HG03469 (cell line): ENCODE results near the gene PDZD2.
A peak's percentile ranks its signal among the peaks of the same experiment; 100 is the strongest.
"Not testable (repeated sequence)": the region's sequence is repeated elsewhere in the genome, so short reads cannot be mapped to it uniquely, and the experiment has no call there.

Source experiments
- ATAC-seq: cut with Tn5 transposase; IDR thresholded peaks from one replicate; pipeline ENCODE4 v1.9.1; 2021; ENCODE audit warnings: mild to moderate bottlenecking, moderate library complexity, moderate number of reproducible peaks; ENCODE audit not compliant: unreplicated experiment

Gene PDZD2

DNA sequence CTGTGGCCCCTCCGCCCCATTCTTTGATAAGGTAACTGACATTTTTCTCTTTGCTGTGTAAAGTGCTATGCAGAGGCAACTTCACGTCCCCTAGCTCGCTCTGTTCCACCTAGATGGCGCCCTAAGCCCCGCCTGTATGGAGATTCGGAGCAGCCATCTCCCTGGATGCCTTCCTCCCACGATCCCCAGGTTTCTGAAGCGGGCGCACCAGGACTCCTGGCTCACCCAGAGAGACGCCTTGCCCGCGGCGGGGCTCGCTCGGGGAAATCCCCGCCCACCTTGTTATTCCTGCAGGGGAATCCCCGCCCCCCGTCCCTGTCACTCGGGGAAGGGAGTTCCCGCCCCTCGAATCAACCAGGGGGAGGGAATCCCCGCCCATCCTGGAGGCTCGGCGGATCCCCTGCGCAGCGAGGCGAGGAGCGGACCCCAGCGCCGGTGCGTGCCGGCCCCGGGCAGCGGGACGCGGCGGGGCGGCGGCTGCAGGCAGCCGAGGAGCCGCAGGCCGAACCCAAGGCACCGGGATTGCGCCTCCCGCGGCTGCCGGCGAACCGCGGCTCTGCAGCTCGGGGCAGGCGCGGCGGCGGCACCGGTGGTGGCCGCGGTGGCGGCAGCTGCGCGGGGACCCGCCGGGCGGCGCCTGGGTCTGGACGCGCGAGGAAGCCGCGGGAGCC is at the start of gene PDZD2:
Gene PDZD2, plus strand, starts transcription at position 384 of the 671 bp plus-strand sequence.
- ATAC-seq: peak; percentile 70

DNA sequence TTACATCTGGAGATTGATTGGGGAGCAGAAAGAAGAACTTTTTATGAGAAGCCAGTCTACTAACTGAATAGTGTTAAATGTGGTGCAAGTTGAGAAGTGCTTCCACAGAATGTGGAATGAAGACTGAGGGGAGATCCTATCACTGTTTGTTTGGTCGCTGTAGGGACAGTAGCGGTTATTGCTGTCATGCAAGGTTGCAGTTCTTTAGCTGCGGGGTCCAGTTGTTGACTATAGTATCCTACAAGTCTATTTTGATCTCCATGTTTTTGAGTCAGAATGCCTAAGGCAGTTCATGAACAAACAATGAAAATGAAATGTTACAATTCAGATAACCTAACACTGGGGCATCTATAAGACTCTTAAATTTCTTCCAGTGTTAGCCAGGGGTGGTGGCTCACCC is 45.3 kb upstream of the PDZD2 start:
- no peak for ATAC-seq

DNA sequence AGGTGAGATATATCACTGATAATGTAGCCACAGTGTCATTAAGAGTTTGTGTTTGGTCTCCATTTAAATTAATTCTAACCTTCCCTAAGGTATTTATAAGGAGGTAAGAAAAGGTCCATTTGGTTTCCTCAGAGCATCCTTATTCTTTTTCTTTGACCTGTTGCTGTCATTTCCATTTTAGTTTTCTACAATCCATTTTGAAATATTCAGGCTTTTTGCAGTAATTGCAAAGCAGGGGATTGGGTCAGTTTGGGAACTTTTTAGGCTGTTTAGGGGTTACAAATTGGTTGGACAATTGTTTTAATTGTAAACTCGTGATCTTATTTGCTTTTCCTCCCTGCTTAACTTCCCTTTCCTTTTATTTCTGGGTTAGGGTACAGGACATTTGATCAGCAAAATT is 42.6 kb upstream of the PDZD2 start:
- no peak for ATAC-seq

DNA sequence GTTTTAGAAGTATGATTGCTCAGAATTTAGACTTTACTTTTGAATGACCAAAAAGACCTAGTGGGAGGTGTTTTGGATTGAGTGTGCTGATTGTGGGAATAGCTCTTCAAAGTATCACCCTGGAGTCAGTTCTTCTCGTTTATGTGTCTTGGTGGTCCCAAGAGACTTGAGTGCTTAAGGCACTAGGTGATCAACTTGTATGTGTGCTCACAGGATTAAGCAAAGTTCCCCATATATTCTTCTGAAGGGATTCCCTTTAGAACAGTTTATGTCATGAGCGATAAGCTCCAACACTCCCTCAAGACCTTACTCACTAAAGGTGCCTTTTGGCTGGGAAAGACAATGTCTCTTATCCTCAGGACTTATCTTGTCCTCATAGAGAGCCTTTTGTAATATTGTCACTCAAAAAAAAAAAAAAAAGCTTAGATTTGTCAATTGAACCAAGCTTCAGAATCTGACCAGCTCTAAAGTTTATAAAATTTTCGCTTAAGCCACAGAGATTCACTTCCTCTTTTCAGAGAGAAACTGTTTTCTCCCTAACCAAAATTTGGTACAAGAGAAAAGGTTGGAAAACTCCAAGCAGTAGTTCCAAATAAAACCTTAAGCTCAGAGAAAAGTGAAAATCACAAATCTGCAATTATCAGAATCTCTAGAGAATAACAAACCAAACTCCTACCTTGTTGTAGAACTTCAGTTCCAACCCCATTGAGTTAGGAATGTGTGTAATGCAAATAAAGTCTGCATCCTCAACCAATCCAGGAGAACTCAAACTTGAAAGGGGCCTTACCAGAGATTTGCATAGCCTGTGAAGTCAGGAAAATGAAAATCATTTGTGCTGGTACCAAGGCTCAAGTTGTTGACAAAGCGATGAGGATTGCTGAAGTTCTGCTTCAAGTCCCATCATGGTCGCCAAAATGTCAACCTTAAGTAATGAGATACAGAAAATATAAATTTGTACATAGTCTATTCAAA is 40.0 kb upstream of the PDZD2 start:
- ATAC-seq: no peak

DNA sequence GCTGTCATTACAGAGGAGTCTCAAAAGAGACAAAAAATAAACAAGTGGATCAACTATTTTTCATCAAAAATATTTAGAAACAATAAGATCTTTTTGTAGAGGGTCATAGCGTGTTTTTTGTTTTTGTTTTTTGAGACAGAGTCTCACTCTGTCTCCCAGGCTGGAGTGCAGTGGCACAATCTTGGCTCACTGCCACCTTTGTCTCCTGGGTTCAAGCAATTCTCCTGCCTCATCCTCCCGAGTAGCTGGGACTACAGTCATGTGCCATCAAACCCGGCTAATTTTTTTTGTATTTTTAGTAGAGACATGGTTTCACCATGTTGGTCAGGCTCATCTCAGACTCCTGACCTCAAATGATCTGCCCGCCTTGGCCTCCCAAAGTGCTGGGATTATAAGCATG is 36.6 kb upstream of the PDZD2 start:
- not testable (repeated sequence) for ATAC-seq

DNA sequence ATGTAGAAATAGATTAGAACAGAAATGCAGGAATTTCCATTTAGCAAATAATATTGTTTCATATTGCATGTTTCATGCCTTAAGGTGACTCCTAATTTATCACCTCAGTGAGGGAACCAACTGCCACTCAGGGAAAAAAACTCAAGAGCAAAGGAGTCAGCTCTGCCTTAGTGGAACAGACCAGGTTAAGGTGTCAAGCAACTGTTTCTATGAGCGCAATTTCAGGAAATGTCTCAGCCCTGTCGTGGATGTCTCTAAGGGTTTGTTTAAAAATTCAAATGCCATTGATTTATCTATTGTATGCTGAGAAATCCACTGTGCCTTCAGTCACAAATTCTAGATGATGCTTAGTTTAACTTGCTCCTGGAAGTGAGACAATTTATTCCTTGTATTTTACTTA is 34.7 kb upstream of the PDZD2 start:
- no peak for ATAC-seq

DNA sequence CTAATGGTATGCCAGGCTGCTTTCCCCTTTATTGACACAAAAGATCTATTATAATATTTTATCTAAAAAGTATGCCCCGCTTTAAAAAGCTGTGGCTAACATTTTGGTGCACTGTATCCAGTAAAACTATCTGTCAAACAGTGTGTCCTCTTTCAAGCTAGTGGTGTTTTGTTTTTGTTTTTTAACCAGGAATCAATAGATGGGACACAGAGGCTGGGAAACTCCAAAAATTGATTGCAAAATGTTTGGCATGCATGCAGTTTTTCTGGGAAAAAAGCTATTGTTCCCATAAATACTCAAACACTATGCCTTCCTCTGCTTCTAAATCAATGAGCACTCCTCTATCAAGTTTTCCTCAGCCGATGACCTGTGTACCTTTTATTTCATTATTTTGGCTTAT is 34.3 kb upstream of the PDZD2 start:
- ATAC-seq: no peak

DNA sequence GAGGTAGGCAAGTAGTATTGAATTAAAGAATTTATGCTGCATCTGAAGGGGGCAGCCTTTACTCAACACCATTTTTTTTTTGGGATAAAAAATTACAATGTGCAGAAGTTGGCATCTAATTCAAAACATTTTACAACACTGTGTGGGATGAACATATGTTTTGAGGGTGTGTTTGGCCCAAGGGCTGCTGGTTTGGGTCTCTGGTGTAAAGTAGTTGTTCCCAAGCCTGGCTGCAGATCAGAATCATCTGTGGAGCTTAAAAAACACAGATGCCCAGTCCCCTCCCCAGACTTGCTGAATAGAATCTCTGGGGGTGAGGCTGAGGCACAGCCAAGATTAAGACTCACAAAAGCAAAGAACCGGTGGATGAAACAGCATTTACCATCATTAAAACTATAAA is 33.0 kb upstream of the PDZD2 start:
- no peak for ATAC-seq

DNA sequence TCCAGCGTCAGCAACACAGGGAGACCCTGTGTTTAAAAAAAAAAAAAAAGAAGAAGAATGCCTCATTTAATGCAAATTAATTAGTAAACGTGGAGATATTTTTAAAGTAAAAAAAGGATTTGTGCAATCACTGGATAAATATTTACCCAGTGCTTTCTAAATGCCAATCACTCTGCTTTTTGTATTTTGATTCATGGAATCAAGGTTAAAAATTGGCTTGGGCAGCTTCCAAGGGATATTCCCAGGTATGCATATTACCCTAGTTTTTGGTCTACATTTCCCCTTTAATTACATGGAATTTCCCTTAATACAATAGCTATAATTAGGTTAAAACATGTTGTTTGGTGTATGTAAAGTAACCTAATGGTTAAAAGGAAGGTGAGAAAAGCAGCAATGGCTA is 31.4 kb upstream of the PDZD2 start:
- ATAC-seq: no peak

DNA sequence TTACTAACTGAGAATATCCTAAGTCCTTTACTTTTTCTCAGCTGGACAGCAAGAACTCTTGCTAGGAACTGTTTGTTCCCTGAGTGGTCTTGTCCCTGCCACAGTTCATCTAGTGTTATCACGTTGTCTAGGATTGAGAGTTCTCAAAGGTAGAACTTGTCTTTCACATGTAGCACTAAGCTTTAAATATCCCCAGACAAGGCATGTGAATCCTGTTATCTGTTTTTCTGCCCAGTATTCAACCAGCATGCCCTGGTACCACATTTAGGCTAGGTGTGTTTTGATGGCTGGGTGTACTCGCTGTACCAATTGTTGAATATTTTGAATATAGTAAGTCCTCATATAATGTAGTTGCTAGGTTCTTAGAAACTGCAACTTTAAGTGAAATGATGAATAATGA is 27.9 kb upstream of the PDZD2 start:
- no peak for ATAC-seq

DNA sequence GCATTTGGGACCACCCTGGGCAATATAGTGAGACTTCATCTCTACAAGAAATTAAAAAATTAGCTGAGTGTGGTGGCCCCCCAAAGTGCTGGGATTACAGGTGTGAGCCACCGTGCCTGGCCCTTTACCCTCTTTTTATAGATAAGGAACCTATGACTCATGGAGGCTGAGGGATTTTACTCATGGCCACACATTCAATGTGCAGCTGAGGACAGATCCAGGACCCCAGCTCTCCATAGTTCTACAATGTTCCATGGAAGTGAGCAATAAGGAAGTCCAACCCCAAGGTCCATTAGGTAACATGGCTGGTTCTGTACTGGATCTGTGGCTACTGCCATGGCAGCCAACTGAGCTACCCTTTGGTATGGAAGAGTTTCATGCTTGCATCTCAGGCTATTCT is 25.3 kb upstream of the PDZD2 start:
- ATAC-seq: no peak

DNA sequence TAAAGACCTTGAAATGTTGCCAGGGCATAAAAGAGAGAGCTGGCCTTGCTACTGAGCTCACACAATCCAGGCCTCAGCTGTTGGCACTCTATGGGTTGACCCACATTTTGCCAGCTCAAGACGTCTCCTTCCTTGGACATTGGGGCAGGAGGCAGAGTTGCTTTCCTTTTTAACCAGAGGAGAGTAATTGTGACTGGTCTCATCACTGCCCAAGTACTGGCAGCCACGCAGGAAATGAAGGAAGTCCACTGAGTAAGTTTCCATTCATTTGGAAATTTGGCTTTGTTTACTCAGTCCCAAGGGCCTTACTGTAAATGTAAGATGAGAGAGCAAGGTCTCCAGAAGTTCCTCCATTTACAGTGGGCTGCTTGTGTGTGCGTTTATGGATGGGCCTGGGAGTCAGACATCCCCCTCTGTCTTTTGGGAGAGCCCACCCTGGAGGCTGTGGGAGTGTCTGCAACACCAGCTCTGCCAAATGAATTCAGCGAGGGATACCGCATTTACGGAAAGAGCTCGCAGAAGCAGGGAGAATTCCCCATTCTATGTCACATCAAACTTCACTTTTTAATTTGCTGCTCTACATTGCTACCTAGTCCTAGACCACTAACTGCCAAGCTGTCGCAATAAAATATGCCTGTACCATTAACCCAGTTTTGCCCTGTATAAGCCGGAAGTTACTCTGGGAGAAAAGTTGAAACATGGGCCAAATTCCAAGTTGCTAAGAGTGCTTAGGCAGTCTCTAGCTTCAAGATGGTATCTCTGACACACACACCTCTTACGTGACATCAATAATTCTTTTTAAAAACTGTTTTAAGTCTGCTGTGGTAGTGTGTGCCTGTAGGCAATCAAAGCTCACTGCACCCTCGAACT is 24.5 kb upstream of the PDZD2 start:
- ATAC-seq: no peak

DNA sequence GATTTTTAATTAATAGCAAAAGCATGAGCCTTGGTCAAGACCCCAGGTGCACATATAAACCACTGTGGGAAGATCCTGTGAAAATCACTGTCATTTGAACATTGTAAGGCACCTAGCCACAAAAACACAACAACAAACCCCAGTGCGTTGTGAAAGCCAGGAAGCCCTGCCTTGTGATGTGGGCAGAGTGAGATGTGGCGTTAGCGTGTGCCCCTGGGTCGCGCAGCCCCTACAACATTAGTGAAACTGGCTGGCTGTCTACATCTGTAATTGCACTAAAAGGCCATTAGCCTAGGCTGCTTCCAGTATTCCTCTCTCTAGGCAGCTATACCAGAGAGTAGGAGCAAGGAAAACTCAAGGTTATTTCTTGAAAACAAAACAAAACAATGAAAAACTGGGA is 21.1 kb upstream of the PDZD2 start:
- no peak for ATAC-seq

DNA sequence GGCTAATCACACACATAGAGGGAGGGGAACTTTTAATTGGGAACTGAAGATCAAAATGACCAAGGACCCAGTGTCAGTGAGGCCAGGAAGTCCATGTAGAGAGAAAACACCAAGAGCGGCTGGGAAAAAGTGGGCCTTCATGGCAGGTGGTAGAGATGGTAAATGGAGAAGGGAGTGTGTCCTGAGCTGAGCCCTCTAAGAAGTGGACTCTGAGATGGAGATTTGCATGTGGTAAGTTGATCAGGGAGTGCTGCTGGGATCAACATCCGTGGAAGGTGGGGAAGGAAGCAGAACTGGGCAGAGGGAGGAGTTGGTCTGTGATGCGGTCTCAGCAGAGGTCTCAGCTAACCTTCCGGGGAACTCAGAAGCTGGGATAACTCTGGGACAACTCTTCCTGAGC is 18.9 kb upstream of the PDZD2 start:
- no peak for ATAC-seq

DNA sequence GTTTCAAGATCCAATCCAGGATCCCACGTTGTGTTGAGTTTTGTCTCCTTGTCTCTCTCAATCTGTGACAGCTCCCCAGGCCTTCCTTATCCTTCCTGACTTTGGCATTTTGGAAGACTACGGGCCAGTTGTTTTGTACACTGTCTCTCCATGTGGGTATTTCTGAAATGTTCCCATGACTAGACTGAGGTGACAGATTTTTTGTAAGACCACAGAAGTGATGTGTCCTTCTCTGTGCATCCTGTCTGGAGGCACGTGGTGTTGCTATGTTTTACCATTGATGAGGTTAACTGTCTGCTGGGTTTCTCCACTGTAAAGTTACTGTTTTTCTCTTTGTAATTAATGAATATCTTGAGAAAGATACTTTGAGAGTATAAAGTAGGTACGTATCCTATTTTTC is 15.7 kb upstream of the PDZD2 start:
- ATAC-seq: no peak

DNA sequence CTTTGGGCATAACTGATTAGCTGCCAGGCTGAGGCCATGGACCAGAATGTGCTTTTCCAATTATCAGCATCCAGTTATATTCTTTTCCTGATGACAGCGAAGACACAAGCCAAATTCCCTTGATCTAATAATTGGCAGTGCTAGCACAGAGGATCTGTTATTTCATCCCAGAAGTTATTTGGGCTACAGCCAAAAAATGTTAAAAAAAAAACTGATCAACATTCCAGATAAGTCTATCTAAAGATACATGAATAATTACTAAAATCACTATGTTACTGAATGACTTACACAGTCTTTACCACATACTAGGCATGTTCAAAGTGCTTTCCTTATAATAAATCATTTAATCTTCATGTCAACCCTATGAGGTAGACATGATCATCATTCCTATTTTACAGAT is 13.5 kb upstream of the PDZD2 start:
- no peak for ATAC-seq

DNA sequence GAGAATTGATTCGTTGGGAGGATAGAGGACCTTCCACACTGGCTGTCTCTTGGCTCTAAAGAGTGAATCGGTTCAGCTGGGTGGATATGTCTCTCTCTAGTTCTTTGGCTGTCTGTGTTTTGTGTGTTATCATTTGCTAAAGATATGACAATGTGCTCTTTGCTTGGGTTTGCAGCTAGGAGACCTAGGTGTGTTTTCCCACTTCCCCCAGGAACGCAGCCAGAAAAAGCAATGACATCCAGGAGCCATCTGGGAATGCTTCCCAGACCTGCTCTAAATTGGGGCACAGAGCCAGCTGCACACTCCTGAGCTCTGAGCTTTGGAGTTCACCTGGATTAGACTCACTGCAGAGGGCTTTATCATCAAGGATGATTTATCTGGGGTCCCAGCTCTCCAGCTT is 12.8 kb upstream of the PDZD2 start:
- no peak for ATAC-seq

DNA sequence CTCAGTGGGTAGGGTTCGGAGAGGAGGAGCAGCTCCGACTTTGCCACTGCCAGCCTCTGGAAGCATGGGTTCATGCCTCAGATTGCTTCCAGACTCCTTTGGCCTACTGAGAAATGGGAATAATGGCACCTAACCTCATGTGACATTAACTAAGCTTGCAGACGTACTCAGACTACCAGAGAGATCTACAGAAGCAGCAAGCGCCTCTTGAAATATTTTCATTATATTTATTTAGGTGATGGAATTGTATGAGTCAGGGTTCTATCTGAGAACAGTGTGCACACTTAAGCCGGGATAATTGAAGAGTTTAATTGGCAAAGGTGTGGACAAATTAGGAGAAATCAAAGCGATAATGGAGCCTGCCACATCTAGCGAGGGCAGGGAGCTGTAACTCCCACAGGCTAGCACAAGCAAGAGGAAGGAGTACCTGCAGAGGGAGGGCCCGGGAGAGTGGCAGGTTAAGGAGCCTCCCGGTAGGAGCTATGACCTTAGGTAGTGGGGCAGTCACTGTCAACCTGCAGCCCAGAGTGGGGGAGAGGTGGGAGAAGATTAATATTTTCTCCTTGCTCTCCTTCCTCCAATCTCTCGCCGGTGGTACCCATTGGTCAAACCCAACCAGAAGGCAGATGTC is 12.2 kb upstream of the PDZD2 start:
- no peak for ATAC-seq

DNA sequence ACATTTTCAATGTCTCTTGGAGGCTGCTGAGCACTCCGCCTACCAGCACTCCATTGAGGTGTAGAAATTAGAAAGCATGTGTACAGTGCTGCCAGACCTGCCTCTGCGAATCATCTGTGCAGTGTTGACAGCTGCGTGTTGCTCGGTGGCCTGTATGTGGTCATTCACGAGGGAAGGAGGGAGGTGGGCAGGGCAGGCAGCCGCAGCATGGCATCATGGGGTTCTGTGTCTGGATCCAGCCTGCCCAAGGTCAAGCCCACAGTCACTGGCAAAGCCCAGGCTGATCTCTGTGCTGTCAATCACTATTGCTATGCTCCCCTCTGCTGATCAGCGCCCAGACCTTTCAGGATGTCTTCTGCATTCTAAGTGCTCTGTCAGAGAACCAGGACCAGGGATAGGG is 8.0 kb upstream of the PDZD2 start:
- ATAC-seq: no peak

DNA sequence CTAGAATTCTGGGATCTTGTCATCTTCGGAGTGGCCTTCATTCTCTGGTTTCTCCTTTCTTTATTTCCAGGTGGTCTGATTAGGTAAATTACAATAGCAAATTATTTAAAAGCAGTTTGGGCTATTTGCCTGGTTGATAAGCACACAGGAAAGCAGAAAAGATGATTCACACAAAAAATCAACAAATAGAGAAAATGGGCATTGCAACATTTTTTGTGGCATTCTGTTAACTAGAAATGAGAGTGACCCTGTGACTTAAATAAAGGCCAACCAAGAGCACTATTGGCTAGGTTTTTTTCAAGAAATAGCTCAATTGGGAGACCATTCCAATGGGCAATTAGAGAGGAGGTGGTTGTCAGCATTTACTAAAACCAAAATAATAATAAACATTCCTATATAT is 6.5 kb upstream of the PDZD2 start:
- no peak for ATAC-seq

DNA sequence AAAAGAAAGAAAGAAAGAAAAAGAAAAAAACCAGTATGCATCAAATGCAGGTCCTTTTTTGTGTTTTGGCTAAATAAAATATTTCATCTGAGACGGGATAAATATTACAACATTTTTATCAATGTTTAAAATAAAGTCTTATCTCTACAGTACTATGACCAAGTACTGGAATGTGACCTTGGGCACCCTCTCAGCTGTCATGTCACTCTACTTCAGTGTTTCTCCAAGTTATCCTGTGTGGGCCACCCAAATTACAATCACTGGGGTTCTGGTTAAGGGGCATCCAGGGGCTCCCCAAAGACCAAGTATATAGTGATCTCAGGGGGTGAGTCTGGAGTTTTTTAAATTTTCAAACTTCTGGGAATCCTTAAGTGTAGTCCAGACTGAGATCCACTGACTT is 3.5 kb upstream of the PDZD2 start:
- no peak for ATAC-seq
